ENCODE measurements around the gene STMN3. TPM values are rescaled to one million over a fixed set of nuclear protein-coding genes. Genes with fewer than 3 reads are reported as not detected.

STMN3 gene
- total RNA-seq, 1 experiment from 2014 or later: 42.7 TPM

- Histone ChIP-seq H3K36me3 (ENCODE audit: control insufficient read depth, insufficient read depth, low read length) (no peaks in the 10 kb centered on the region), H3K27ac (ENCODE audit: low read length) (no peak overlapping the region), H3K27me3 (ENCODE audit: control insufficient read depth, insufficient read depth, low read length) (no peaks in the 10 kb centered on the region), H3K4me1 (ENCODE audit: control insufficient read depth, insufficient read depth, low read length) (no peaks in the 10 kb centered on the region), H3K9me3 (ENCODE audit: control insufficient read depth, insufficient read depth, low read depth, low read length) (no peaks in the 10 kb centered on the region), H3K4me3 (ENCODE audit: low read depth in 2 of 2, low read length in 2 of 2) (no peak overlapping the region)
- no peak for TF ChIP-seq TCF7L2 (IDR thresholded peaks at IDR 0.05; ENCODE audit: low read depth, low read length)
- TF ChIP-seq CTCF (IDR thresholded peaks at IDR 0.05): no peak
- TF ChIP-seq POLR2AphosphoS5 (IDR thresholded peaks at IDR 0.05; ENCODE audit: low read depth, low read length): no peak
- TF ChIP-seq SIN3A (IDR thresholded peaks at IDR 0.05; ENCODE audit: borderline replicate concordance, insufficient read depth, low read depth, low read length): no peak
- TF ChIP-seq REST (IDR thresholded peaks at IDR 0.05; ENCODE audit: insufficient read depth in 1 of 2, low read depth in 2 of 2, low read length in 1 of 2): no peak
- ATAC-seq (no peak), DNase-seq (ENCODE audit: low read depth, low spot score) (no peak)
- CTCF ChIA-PET: interaction anchor here (0.6 kb wide), 1 partner anchor 17 kb away, joined by 3 read pairs; no protein-coding TSS in a partner anchor
- no TSS peak for BruUV-seq (replicated peaks)
- in situ Hi-C loops (cut with HindIII; ENCODE audit: low pct_unique_long_range_greater_than_20kb, low sequenced_read_pairs): no loop called here
- POLR2A ChIA-PET: no interaction called here
- intact Hi-C loops (cut with micrococcal nuclease; ENCODE audit: unreplicated experiment): no loop called here
These were observed 12.5 kb upstream of the STMN3 start for GRCh38 chr20:63665708-63666107.

- no peak for TF ChIP-seq TCF7L2 (IDR thresholded peaks at IDR 0.05; ENCODE audit: low read depth, low read length)
- TF ChIP-seq CTCF (IDR thresholded peaks at IDR 0.05): no peak
- TF ChIP-seq SIN3A (IDR thresholded peaks at IDR 0.05; ENCODE audit: borderline replicate concordance, insufficient read depth, low read depth, low read length): no peak
- TF ChIP-seq REST (IDR thresholded peaks at IDR 0.05; ENCODE audit: insufficient read depth in 1 of 2, low read depth in 2 of 2, low read length in 1 of 2): no peak
- TF ChIP-seq POLR2AphosphoS5 (IDR thresholded peaks at IDR 0.05; ENCODE audit: low read depth, low read length): no peak
- Histone ChIP-seq H3K36me3 (ENCODE audit: control insufficient read depth, insufficient read depth, low read length) (no peaks in the 10 kb centered on the region), H3K27ac (ENCODE audit: low read length) (no peak overlapping the region), H3K9me3 (ENCODE audit: control insufficient read depth, insufficient read depth, low read depth, low read length) (no peaks in the 10 kb centered on the region), H3K27me3 (ENCODE audit: control insufficient read depth, insufficient read depth, low read length) (no peaks in the 10 kb centered on the region), H3K4me1 (ENCODE audit: control insufficient read depth, insufficient read depth, low read length) (no peaks in the 10 kb centered on the region), H3K4me3 (ENCODE audit: low read depth in 2 of 2, low read length in 2 of 2) (no peak overlapping the region)
- intact Hi-C loops (cut with micrococcal nuclease; ENCODE audit: unreplicated experiment) (no loop called here), in situ Hi-C loops (cut with HindIII; ENCODE audit: low pct_unique_long_range_greater_than_20kb, low sequenced_read_pairs) (no loop called here)
- BruUV-seq (replicated peaks): no TSS peak
- peak; percentile 50; the same call in 1 of the 2 replicates for ATAC-seq
- ChIA-PET POLR2A (no interaction called here), CTCF (interaction anchor here (0.6 kb wide), 1 partner anchor 21 kb away, joined by 3 read pairs; no protein-coding TSS in a partner anchor)
- DNase-seq (ENCODE audit: low read depth, low spot score): no peak
These were observed 11.8 kb upstream of the STMN3 start for GRCh38 chr20:63664861-63665594.
